ENCODE data around the gene TBX4. TPM values are rescaled to one million over a fixed set of nuclear protein-coding genes. Genes with fewer than 3 reads are reported as not detected.

TBX4 gene
- total RNA-seq, 4 donors from 2014 or later: not detected

GRCh38 chr17:61532826-61533225 is 80.6 kb downstream of the TBX4 start:
- intact Hi-C loops (cut with DNase I): no loop called here
- Histone ChIP-seq H3K9me3 (no peaks in the 10 kb centered on the region), H3K27me3 (no peaks in the 10 kb centered on the region), H3K4me3 (no peak overlapping the region), H3K4me1 (no peaks in the 10 kb centered on the region), H3K27ac (replicated peaks in 1 of 4) (no peak overlapping the region), H3K36me3 (no peaks in the 10 kb centered on the region)
- 78% methylated on average over 5 of the region's 5 CpGs for WGBS
- TF ChIP-seq POLR2A (IDR thresholded peaks at IDR 0.05; ENCODE audit: low read depth): no peak
- TF ChIP-seq POLR2AphosphoS5 (IDR thresholded peaks at IDR 0.05): no peak
- TF ChIP-seq, protein P1, sequence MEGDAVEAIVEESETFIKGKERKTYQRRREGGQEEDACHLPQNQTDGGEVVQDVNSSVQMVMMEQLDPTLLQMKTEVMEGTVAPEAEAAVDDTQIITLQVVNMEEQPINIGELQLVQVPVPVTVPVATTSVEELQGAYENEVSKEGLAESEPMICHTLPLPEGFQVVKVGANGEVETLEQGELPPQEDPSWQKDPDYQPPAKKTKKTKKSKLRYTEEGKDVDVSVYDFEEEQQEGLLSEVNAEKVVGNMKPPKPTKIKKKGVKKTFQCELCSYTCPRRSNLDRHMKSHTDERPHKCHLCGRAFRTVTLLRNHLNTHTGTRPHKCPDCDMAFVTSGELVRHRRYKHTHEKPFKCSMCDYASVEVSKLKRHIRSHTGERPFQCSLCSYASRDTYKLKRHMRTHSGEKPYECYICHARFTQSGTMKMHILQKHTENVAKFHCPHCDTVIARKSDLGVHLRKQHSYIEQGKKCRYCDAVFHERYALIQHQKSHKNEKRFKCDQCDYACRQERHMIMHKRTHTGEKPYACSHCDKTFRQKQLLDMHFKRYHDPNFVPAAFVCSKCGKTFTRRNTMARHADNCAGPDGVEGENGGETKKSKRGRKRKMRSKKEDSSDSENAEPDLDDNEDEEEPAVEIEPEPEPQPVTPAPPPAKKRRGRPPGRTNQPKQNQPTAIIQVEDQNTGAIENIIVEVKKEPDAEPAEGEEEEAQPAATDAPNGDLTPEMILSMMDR (IDR thresholded peaks at IDR 0.05): no peak
- no peak for TF ChIP-seq EP300 (IDR thresholded peaks at IDR 0.05)
- no peak for DNase-seq (ENCODE audit: extremely low spot score)

DNA sequence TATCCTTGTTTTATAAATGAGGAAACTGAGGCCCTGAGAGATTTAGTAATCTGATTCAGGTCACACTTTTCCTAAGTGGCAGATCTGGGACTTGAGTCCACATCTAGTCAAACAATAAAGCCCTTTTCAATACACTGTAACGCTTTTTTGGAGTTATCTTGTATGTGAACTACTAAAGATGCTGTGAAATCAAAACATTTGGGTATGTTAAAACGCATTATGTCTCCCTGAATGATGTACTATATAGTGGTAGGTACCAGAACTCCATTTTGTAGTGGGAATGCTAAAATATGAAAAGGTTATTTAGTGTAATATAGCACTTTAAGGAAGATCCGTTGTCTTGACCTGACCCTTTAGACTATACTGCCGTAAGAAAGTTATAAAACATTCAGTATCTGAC is 81.6 kb downstream of the TBX4 start:
- WGBS: 93% methylated on average over 4 of the region's 4 CpGs
- Histone ChIP-seq H3K4me1 (no peaks in the 10 kb centered on the region), H3K9me3 (no peaks in the 10 kb centered on the region), H3K4me3 (no peak overlapping the region), H3K27me3 (no peaks in the 10 kb centered on the region), H3K27ac (replicated peaks in 1 of 4) (no peak overlapping the region), H3K36me3 (no peaks in the 10 kb centered on the region)
- intact Hi-C loops (cut with DNase I): no loop called here
- DNase-seq (ENCODE audit: extremely low spot score): no peak
- TF ChIP-seq EP300 (IDR thresholded peaks at IDR 0.05) (no peak), POLR2A (IDR thresholded peaks at IDR 0.05; ENCODE audit: low read depth) (no peak), POLR2AphosphoS5 (IDR thresholded peaks at IDR 0.05) (no peak)
- TF ChIP-seq, protein P1 (IDR thresholded peaks at IDR 0.05): no peak

GRCh38 chr17:61534414-61534813 is 82.2 kb downstream of the TBX4 start:
- H3K4me3 ChIP-seq: no peak overlapping the region
- WGBS: 90% methylated on average over 8 of the region's 8 CpGs
- intact Hi-C loops (cut with DNase I): no loop called here

More at GRCh38 chr17:61534414-61534813, 82.2 kb downstream of the TBX4 start:
- DNase-seq (ENCODE audit: extremely low spot score): no peak
- Histone ChIP-seq H3K9me3 (no peaks in the 10 kb centered on the region), H3K36me3 (no peaks in the 10 kb centered on the region), H3K4me1 (no peaks in the 10 kb centered on the region), H3K27ac (replicated peaks in 1 of 4) (no peak overlapping the region), H3K27me3 (no peaks in the 10 kb centered on the region)
- TF ChIP-seq POLR2AphosphoS5 (IDR thresholded peaks at IDR 0.05): no peak
- TF ChIP-seq, protein P1 (IDR thresholded peaks at IDR 0.05): no peak
- no peak for TF ChIP-seq EP300 (IDR thresholded peaks at IDR 0.05)
- TF ChIP-seq POLR2A (IDR thresholded peaks at IDR 0.05; ENCODE audit: low read depth): no peak

Other genes starting within 250 kb of the TBX4 start
- gene TBX2, start 52.6 kb upstream of the TBX4 start, total RNA-seq: 10 to 100 TPM; 17.9 to 42.6 (median 31.3) TPM
- not detected for gene NACA2, start 138.8 kb downstream of the TBX4 start, total RNA-seq